GM10248 (cell line): ENCODE results near the gene HCN4.

Source experiments
- CTCF ChIA-PET: fragments of 300-600 bp; sonication (Branson Sonifier 250); formaldehyde crosslinking; extraction: SDS; loops from one replicate; lab custom pipeline; 2021; ENCODE audit warnings: antibody characterized with exemption; lab: Yijun Ruan, JAX
- POLR2A ChIA-PET: fragments of 350-650 bp; sonication (Branson Sonifier 250); formaldehyde crosslinking; extraction: SDS; loops from one replicate; lab custom pipeline; 2020; ENCODE audit warnings: antibody characterized with exemption; lab: Yijun Ruan, JAX
- DNase-seq: peaks from one replicate; pipeline ENCODE4 v3.0.0; 2012; ENCODE audit errors: extremely low spot score
- TF ChIP-seq, protein P1 (sequence below): IDR thresholded peaks from 2 replicates; pipeline ENCODE4 v1.5.1; 2012; ENCODE audit warnings: mild to moderate bottlenecking, low read depth; ENCODE audit errors: extremely low read depth, missing control alignments, control extremely low read depth

Gene HCN4

DNA sequence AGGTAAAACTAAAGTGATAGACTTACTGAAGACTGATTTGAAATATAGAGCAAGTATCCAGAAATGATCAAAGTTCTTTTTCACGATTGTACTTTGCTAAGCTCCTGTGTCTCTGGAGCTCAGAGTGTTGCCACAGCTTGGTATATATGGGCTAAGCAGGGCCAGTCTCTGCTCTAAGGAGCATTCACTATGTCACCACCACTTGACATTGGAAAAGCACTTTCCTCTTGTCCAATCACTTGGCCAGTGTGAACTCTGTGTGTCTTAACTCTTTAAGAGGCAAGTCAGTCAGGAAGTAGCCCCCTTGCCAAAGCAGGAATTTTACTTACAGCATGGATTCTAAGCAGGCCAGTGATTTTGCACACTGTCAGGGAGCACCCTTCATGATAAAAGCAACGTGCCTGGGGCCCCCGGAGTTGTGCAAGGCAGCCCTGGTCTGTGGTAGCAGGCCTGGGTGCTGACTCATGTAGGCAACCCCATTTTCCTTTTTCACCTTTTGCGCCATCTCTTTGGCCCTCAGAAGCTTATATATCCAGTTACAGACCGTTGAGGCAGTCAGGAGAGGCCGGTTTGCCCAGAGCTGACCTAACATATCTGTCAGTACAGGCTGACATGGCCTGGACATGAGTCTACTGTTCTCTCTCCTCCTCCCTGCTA, 73.0 kb downstream of the HCN4 start:
- TF ChIP-seq, protein P1, sequence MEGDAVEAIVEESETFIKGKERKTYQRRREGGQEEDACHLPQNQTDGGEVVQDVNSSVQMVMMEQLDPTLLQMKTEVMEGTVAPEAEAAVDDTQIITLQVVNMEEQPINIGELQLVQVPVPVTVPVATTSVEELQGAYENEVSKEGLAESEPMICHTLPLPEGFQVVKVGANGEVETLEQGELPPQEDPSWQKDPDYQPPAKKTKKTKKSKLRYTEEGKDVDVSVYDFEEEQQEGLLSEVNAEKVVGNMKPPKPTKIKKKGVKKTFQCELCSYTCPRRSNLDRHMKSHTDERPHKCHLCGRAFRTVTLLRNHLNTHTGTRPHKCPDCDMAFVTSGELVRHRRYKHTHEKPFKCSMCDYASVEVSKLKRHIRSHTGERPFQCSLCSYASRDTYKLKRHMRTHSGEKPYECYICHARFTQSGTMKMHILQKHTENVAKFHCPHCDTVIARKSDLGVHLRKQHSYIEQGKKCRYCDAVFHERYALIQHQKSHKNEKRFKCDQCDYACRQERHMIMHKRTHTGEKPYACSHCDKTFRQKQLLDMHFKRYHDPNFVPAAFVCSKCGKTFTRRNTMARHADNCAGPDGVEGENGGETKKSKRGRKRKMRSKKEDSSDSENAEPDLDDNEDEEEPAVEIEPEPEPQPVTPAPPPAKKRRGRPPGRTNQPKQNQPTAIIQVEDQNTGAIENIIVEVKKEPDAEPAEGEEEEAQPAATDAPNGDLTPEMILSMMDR = no peak
- ChIA-PET CTCF (interaction anchor here (1.0 to 1.6 kb wide), 2 partner anchors 9 to 28 kb away, joined by 3 read pairs; no protein-coding TSS in a partner anchor), POLR2A (no interaction called here)
- DNase-seq = no peak

DNA sequence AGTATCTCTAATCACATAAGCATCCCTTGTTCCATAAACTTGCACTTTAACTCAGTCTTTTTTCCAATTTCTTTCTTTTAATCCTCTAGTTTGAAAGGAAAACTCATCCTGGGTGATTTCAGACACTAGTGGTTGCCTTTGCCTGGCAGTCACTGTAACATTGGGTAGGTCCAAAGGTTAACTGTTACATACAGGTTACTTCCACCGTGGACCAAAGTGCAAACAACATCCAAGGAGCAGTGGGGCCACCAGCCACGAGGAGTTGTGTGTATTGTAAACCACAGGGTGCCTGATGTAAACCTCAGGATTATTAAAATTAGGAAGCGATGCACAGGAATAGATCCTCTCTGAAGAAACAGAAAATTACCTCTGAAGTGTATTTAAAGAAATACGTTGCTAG, 75.0 kb downstream of the HCN4 start:
- TF ChIP-seq, protein P1 = no peak
- ChIA-PET CTCF (no interaction called here), POLR2A (no interaction called here)
- DNase-seq = no peak

DNA sequence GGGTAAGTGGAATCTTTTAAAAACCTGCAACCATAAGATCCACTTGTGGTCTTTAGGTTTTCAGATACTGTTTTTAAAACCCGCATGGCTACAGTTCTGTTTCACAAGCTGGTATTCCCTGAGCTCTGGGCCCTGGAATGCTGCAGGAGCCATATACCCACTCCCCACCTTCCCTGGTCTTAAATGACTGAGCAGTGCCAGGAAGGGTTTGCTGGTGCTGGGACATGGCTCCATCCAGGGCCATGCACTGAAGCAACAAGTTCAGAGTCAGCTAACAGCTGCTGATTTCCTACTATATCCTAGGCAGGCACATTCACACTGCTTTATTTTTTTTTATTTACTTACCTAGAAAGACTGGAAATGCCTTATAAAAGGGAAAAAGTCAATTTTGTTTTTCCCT, 77.3 kb downstream of the HCN4 start:
- ChIA-PET CTCF (interaction anchor here (1.2 to 1.6 kb wide), 3 partner anchors 8 to 18 kb away, joined by 3 to 4 read pairs (median 3); no protein-coding TSS in a partner anchor), POLR2A (no interaction called here)
- TF ChIP-seq, protein P1 = no peak
- no peak for DNase-seq

DNA sequence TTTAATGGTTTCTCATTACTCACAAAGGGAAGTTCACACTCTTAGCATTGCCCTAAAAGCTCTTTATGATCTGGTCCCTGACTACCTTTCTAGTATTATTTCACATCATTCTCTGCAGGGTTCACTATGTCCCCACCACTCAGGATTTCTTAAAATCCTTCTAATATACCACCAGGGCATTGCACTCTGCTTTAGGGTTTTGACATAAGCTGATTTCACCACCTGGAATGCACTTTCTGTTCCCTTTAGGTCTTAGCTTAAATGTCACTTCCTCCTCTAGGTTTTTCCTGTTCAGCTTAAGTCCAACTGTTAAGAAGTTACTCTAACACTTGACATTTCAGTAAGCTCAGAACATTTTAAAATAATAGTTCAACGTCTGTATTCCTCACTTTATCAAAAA, 81.7 kb downstream of the HCN4 start:
- ChIA-PET POLR2A (no interaction called here), CTCF (interaction anchor here (0.9 to 1.4 kb wide), 8 partner anchors 9 to 418 kb away, joined by 3 to 6 read pairs (median 3); no protein-coding TSS in a partner anchor)
- TF ChIP-seq, protein P1 = no peak
- no peak for DNase-seq

DNA sequence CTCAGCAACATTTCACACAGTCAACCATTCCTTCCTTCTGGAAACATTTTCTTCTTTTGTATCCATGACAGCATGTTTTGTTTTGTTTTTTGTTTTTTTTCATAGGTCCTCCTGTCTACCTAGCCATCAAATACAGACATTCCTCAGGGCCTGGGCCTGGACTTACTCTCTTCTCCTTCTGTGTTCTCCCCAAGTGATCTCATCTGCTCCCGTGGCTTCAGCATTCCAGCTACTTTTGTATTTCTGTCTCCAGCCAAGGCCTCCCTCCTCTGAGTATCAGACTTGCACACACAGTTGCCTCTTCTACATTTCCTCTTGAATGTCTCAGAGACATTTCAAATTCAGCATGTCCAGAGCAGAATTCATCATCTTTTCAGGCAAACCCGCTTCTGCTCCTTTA, 82.4 kb downstream of the HCN4 start:
- TF ChIP-seq, protein P1 = no peak
- POLR2A ChIA-PET = no interaction called here
- DNase-seq = no peak
- CTCF ChIA-PET = interaction anchor here (1.1 to 1.4 kb wide), 5 partner anchors 9 to 419 kb away, joined by 3 to 4 read pairs (median 3); no protein-coding TSS in a partner anchor

DNA sequence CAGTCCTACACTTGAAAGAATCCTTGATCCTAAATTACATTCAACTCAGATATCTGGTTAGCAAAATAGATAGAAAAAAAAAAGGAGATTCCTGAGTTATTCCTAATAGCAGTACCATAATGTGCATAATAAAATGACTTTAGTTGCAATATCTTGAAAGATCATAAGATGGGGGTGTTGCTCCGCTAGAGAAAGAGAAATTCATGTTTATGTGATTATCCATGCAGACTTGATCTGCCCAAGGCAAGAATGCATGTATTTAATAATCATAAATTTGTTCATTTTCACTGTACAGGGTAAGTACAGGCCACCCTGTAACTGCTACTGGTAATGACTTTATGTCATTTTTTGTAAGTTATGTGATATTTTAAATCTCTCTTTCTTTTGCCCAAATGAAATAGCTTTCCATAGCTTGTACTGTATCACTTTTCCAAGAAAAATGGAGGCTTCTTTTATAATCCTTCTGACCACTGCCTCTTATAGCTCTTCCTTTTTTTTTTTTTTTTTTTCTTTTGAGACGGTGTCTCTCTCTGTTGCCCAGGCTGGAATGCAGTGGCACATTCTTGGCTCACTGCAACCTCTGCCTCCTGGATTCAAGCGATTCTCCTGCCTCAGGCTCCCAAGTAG, 84.6 kb downstream of the HCN4 start:
- TF ChIP-seq, protein P1 = peak; percentile 23
- CTCF ChIA-PET = interaction anchor here (0.6 to 2.7 kb wide), 6 partner anchors 10 to 435 kb away, joined by 3 to 14 read pairs (median 5); no protein-coding TSS in a partner anchor
- POLR2A ChIA-PET = no interaction called here
- no peak for DNase-seq
